GM12878 (cell line): ENCODE measurements around the gene RORB. TPM values are rescaled to one million over a fixed set of nuclear protein-coding genes. Genes with fewer than 3 reads are reported as not detected.
A peak's percentile ranks its signal among the peaks of the same experiment; 100 is the strongest.

Source experiments
- ATAC-seq: fragments of 200-7000 bp; cut with Tn5 transposase; 3 replicates; pipeline ENCODE4 v1.9.1; 2020; ENCODE audit warnings: mild to moderate bottlenecking, moderate library complexity
- BruUV-seq: library from RNA; stranded (reverse); fragments of 400-500 nt; replicated peaks from 2 replicates; lab custom pipeline; 2021; lab: Mats Ljungman, UMichigan
- CTCF ChIA-PET: fragments of 300-600 bp; sonication (Branson Sonifier 250); formaldehyde crosslinking; extraction: SDS; loops from one replicate; lab custom pipeline; 2021; ENCODE audit warnings: inconsistent platforms; lab: Yijun Ruan, JAX
- POLR2A ChIA-PET: fragments of 350-600 bp; formaldehyde crosslinking; extraction: SDS; loops from one replicate; lab custom pipeline; 2021; ENCODE audit warnings: inconsistent platforms; lab: Charles Lee
- RAD21 ChIA-PET: fragments of 300-600 bp; sonication (Branson Sonifier 250); formaldehyde crosslinking; loops from one replicate; lab custom pipeline; 2023; ENCODE audit warnings: antibody characterized with exemption; ENCODE audit not compliant: unreplicated experiment; lab: Charles Lee
- SMC1A ChIA-PET: fragments of 300-600 bp; sonication (Branson Sonifier 250); formaldehyde crosslinking; loops from one replicate; lab custom pipeline; 2023; ENCODE audit not compliant: unreplicated experiment, uncharacterized antibody; lab: Charles Lee
- DNase-seq: peaks from one replicate; pipeline ENCODE4 v3.0.0-alpha.2; 2011; ENCODE audit warnings: low read depth, low spot score
- FAIRE-seq: peaks from 3 replicates; lab custom pipeline; 2011; peaks lifted over from hg19 to GRCh38; lab: Jason Lieb, UNC
- H2AFZ ChIP-seq: 2 replicates; pipeline ENCODE4 v1.6.0; 2011; ENCODE audit warnings: low read depth, low read length, control low read depth; ENCODE audit not compliant: control insufficient read depth
- H3K27ac ChIP-seq: 2 replicates; pipeline ENCODE4 v1.5.1; 2011; ENCODE audit warnings: control low read depth; ENCODE audit not compliant: control insufficient read depth, insufficient read depth
- H3K27me3 ChIP-seq, 2 experiments: replicated peaks in 1 of 2; 2 replicates each; pipeline versions ENCODE4 v1.6.0 to v1.6.1; 2011; ENCODE audit warnings: low read length in 1 of 2; ENCODE audit not compliant: control insufficient read depth in 2 of 2, insufficient read depth in 2 of 2
- H3K36me3 ChIP-seq, 2 experiments: 2 replicates each; pipeline ENCODE4 v1.5.1; 2011; ENCODE audit warnings: low read length in 1 of 2; ENCODE audit not compliant: control insufficient read depth in 2 of 2, insufficient read depth in 2 of 2
- H3K4me1 ChIP-seq: 2 replicates; pipeline ENCODE4 v1.6.1; 2011; ENCODE audit warnings: mild to moderate bottlenecking, low read length, moderate library complexity, mixed read lengths; ENCODE audit not compliant: control insufficient read depth, insufficient read depth
- H3K4me2 ChIP-seq: 2 replicates; pipeline ENCODE4 v1.6.0; 2011; ENCODE audit warnings: control low read depth; ENCODE audit not compliant: control insufficient read depth, insufficient read depth
- H3K4me3 ChIP-seq: fragments of 200-600 bp; sonication (generic); 2 replicates; pipeline ENCODE4 v1.5.1; 2016
- H3K79me2 ChIP-seq: 2 replicates; pipeline ENCODE4 v1.6.0; 2011; ENCODE audit warnings: low read length; ENCODE audit not compliant: control insufficient read depth, insufficient read depth
- H3K9ac ChIP-seq: 2 replicates; pipeline ENCODE4 v1.8.0; 2011; ENCODE audit warnings: low read length, control low read depth, mixed read lengths; ENCODE audit not compliant: control insufficient read depth, insufficient read depth
- H3K9me3 ChIP-seq: replicated peaks from 3 replicates; pipeline ENCODE4 v1.5.1; 2011; ENCODE audit warnings: mild to moderate bottlenecking, low read length; ENCODE audit not compliant: control insufficient read depth, insufficient read depth
- H4K20me1 ChIP-seq: 2 replicates; pipeline ENCODE4 v1.6.0; 2011; ENCODE audit not compliant: control insufficient read depth, insufficient read depth
- FOXM1 ChIP-seq: IDR thresholded peaks from 2 replicates; pipeline ENCODE4 v1.6.1; 2012; ENCODE audit warnings: low read depth, mild to moderate bottlenecking, inconsistent platforms, low read length, moderate library complexity
- KAT2A ChIP-seq: conservative IDR thresholded peaks from 2 replicates; pipeline ENCODE4 v1.6.1; 2011; ENCODE audit warnings: low read depth, low read length; ENCODE audit not compliant: control insufficient read depth
- KDM1A ChIP-seq: fragments of 200-600 bp; sonication (generic); IDR thresholded peaks from 2 replicates; pipeline ENCODE4 v1.6.1; 2016; ENCODE audit warnings: borderline replicate concordance
- NFYB ChIP-seq: IDR thresholded peaks from 2 replicates; pipeline ENCODE4 v1.6.1; 2011; ENCODE audit warnings: low read depth, mild to moderate bottlenecking, low read length, improper control_type of control experiment, moderate library complexity; ENCODE audit not compliant: insufficient read depth
- POLR2AphosphoS2 ChIP-seq: IDR thresholded peaks from 2 replicates; pipeline ENCODE4 v1.6.1; 2011; ENCODE audit warnings: low read depth, mild to moderate bottlenecking, low read length, improper control_type of control experiment, moderate library complexity
- RELB ChIP-seq: fragments of 450-650 bp; IDR thresholded peaks from 2 replicates; pipeline ENCODE4 v1.6.1; 2017; ENCODE audit warnings: low read depth, mild to moderate bottlenecking, moderate library complexity
- SP1 ChIP-seq: IDR thresholded peaks from one replicate; pipeline ENCODE4 v1.6.1; 2011; ENCODE audit warnings: low read depth, low read length
- TCF3 ChIP-seq: IDR thresholded peaks from 2 replicates; pipeline ENCODE4 v1.6.1; 2012; ENCODE audit warnings: low read depth, mild to moderate bottlenecking, low read length, borderline replicate concordance; ENCODE audit not compliant: insufficient read depth
- USF1 ChIP-seq: IDR thresholded peaks from 2 replicates; pipeline ENCODE4 v1.6.1; 2011; ENCODE audit warnings: borderline replicate concordance, low read depth, mild to moderate bottlenecking, moderate library complexity, mixed read lengths, low read length; ENCODE audit not compliant: insufficient read depth; ENCODE audit errors: extremely low read length
- ZNF274 ChIP-seq: IDR thresholded peaks from one replicate; pipeline ENCODE4 v1.8.0; 2011; ENCODE audit not compliant: insufficient read length, insufficient read depth
- WGBS: methylation state at CpG from one replicate; pipeline ENCODE4 v1.1.6; 2016; ENCODE audit warnings: low lambda C conversion rate; ENCODE audit not compliant: insufficient replicate concordance, insufficient coverage; ENCODE audit errors: missing lambda C conversion rate; 5-methylcytosine and 5-hydroxymethylcytosine counted together
- in situ Hi-C: fragments of 300-500 bp; cut with MboI; formaldehyde crosslinking; loops from 9 replicates; pipeline ENCODE4 v1.14.3; 2018; ENCODE audit warnings: mixed read lengths
- intact Hi-C: fragments of 100-400 bp; cut with micrococcal nuclease; formaldehyde crosslinking; loops from one replicate; pipeline ENCODE4 v1.14.2; 2022; ENCODE audit not compliant: unreplicated experiment
- polyA plus RNA-seq, 11 experiments: library from polyadenylated mRNA; depleted of rRNA in 4 of 11; unstranded in 6 of 11; stranded (reverse) in 5 of 11; fragments of >200 nt; fragmentation: Nextera tagmentation in 4 of 11; fragmentation: Illumina TruSeq in 1 of 11; extraction: Ambion mirVana in 4 of 11; extraction: Trizol in 1 of 11; gene quantifications; 1 replicate in 1 of 11; 2 replicates in 10 of 11; pipeline versions ENCODE4 v1.2.1 to v1.2.3, GENCODE V29; 2011 to 2016; ENCODE audit warnings: inconsistent platforms in 2 of 11, missing spikeins in 2 of 11, low read depth in 1 of 11
- total RNA-seq, 4 experiments: library from RNA; depleted of rRNA in 3 of 4; stranded (reverse); fragments of >200 nt in 3 of 4; fragmentation: Illumina TruSeq in 1 of 4; extraction: Trizol in 1 of 4; gene quantifications; 2 replicates each; pipeline versions ENCODE4 v1.2.1 to v1.2.3, GENCODE V29; 2013 to 2021
- TF ChIP-seq, protein P1 (sequence below): fragments of 450-650 bp; IDR thresholded peaks from 2 replicates; pipeline ENCODE4 v1.6.1; 2017; ENCODE audit warnings: mild to moderate bottlenecking, moderate library complexity

RORB gene
- total and polyA plus RNA-seq, 10 of the 15 experiments (the other 5 are each of a cell fraction or from before 2014, with no cell fraction given) = under 0.01 to 0.01 TPM; not detected in 8

DNA sequence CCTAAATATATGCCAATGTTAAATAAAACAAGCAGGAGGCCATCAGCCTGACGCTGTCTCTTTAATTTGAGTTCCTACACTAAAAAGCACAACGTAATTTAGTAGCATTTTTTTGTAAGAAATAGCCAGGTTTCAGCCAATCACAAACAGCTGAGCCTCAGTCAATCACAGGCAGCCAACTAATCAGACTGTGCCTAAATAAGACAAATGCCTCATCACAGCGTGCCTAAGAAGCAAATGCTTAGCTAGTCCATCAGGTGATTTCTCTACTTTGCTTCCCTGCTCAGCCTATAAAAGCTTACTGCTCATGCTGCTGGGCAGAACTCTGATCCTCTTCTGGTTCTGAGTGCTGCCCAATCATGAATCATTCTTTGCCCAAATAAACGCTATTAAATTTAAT lies 38.3 kb upstream of the RORB start:
- Histone ChIP-seq H3K79me2 (no peaks in the 10 kb centered on the region), H2AFZ (no peak overlapping the region), H3K27ac (no peak overlapping the region), H4K20me1 (no peaks in the 10 kb centered on the region), H3K4me2 (no peak overlapping the region), H3K9ac (no peak overlapping the region), H3K36me3 (no peaks in the 10 kb centered on the region), H3K4me3 (no peak overlapping the region), H3K4me1 (no peaks in the 10 kb centered on the region), H3K9me3 (no peaks in the 10 kb centered on the region), H3K27me3 (no peaks in the 10 kb centered on the region)
- FAIRE-seq (no peak), DNase-seq (no peak), ATAC-seq (no peak)
- 32% methylated on average over 4 of the region's 4 CpGs for WGBS
- intact Hi-C loops (no loop called here), in situ Hi-C loops (no loop called here)
- ChIA-PET POLR2A (no interaction called here), SMC1A (no interaction called here), CTCF (no interaction called here), RAD21 (no interaction called here)
- TF ChIP-seq NFYB (0 out of 2 replicates have a peak, but pooled peaks have one; percentile 37), USF1 (no peak)
- no TSS peak for BruUV-seq

GRCh38 chr9:74463825-74464224 lies 33.3 kb upstream of the RORB start:
- ChIA-PET RAD21 (no interaction called here), SMC1A (no interaction called here), CTCF (no interaction called here), POLR2A (no interaction called here)
- no TSS peak for BruUV-seq
- 0% methylated on average over 1 of the region's 1 CpG for WGBS
- Histone ChIP-seq H3K4me1 (no peaks in the 10 kb centered on the region), H4K20me1 (no peaks in the 10 kb centered on the region), H3K4me3 (no peak overlapping the region), H3K79me2 (no peaks in the 10 kb centered on the region), H3K27me3 (no peaks in the 10 kb centered on the region), H3K4me2 (no peak overlapping the region), H3K9ac (no peak overlapping the region), H3K27ac (no peak overlapping the region), H3K36me3 (no peaks in the 10 kb centered on the region), H3K9me3 (no peaks in the 10 kb centered on the region), H2AFZ (no peak overlapping the region)
- DNase-seq (no peak), ATAC-seq (no peak), FAIRE-seq (no peak)
- intact Hi-C loops (no loop called here), in situ Hi-C loops (no loop called here)
- TF ChIP-seq KDM1A (no peak), RELB (no peak), TCF3 (no peak), POLR2AphosphoS2 (no peak), ZNF274 (no peak), SP1 (no peak), FOXM1 (no peak), KAT2A (no peak)
- TF ChIP-seq, protein P1, sequence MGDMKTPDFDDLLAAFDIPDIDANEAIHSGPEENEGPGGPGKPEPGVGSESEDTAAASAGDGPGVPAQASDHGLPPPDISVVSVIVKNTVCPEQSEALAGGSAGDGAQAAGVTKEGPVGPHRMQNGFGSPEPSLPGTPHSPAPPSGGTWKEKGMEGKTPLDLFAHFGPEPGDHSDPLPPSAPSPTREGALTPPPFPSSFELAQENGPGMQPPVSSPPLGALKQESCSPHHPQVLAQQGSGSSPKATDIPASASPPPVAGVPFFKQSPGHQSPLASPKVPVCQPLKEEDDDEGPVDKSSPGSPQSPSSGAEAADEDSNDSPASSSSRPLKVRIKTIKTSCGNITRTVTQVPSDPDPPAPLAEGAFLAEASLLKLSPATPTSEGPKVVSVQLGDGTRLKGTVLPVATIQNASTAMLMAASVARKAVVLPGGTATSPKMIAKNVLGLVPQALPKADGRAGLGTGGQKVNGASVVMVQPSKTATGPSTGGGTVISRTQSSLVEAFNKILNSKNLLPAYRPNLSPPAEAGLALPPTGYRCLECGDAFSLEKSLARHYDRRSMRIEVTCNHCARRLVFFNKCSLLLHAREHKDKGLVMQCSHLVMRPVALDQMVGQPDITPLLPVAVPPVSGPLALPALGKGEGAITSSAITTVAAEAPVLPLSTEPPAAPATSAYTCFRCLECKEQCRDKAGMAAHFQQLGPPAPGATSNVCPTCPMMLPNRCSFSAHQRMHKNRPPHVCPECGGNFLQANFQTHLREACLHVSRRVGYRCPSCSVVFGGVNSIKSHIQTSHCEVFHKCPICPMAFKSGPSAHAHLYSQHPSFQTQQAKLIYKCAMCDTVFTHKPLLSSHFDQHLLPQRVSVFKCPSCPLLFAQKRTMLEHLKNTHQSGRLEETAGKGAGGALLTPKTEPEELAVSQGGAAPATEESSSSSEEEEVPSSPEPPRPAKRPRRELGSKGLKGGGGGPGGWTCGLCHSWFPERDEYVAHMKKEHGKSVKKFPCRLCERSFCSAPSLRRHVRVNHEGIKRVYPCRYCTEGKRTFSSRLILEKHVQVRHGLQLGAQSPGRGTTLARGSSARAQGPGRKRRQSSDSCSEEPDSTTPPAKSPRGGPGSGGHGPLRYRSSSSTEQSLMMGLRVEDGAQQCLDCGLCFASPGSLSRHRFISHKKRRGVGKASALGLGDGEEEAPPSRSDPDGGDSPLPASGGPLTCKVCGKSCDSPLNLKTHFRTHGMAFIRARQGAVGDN = no peak
